ENCODE results near the gene COL28A1.

- no peak for TF ChIP-seq TAF1 (IDR thresholded peaks at IDR 0.05; ENCODE audit: borderline replicate concordance, insufficient read depth, low read length)
- TF ChIP-seq POLR2AphosphoS5 (IDR thresholded peaks at IDR 0.05; ENCODE audit: low read depth, low read length): no peak
These were observed 136.0 kb downstream of the COL28A1 start for GRCh38 chr7:7399707-7400106.

Measured in PFSK-1 (cell line).